Stomach (tissue), 4 donors: ENCODE measurements around the gene CYP1A2.

Experiments used
- CTCF ChIP-seq, 7 experiments: fragments of 450-650 bp in 4 of 7; fragments of 200-600 bp in 3 of 7; sonication (generic) in 3 of 7; IDR thresholded peaks; one replicate each; pipeline ENCODE4 v1.5.1; 2016 to 2019; ENCODE audit warnings: antibody characterized with exemption in 7 of 7, control low read depth in 2 of 7, mild to moderate bottlenecking in 1 of 7
- POLR2A ChIP-seq, 4 donors: fragments of 450-650 bp; IDR thresholded peaks; one replicate each; pipeline ENCODE4 v1.6.1; 2016; ENCODE audit warnings: antibody characterized with exemption in 4 of 4, control low read depth in 2 of 4, mild to moderate bottlenecking in 1 of 4, moderate library complexity in 1 of 4
- POLR2AphosphoS5 ChIP-seq, 3 donors: sonication (generic); formaldehyde crosslinking; IDR thresholded peaks; one replicate each; pipeline ENCODE4 v1.6.1; 2016; ENCODE audit warnings: antibody characterized with exemption in 3 of 3

GRCh38 chr15:74742422-74742821, 6.2 kb upstream of the CYP1A2 start:
- no peak for TF ChIP-seq CTCF (IDR thresholded peaks at IDR 0.05)
- TF ChIP-seq POLR2AphosphoS5 (IDR thresholded peaks at IDR 0.05) = no peak
- TF ChIP-seq POLR2A (IDR thresholded peaks at IDR 0.05) = no peak
